Gastroesophageal sphincter (tissue), 3 donors: ENCODE measurements around the gene KLRC2.

Source experiments
- EP300 ChIP-seq: sonication (generic); formaldehyde crosslinking; IDR thresholded peaks from one replicate; pipeline ENCODE4 v1.6.1; 2017; ENCODE audit warnings: antibody characterized with exemption, mild to moderate bottlenecking
- POLR2A ChIP-seq, 2 donors: fragments of 450-650 bp; IDR thresholded peaks; one replicate each; pipeline ENCODE4 v1.6.1; 2017; ENCODE audit warnings: antibody characterized with exemption in 2 of 2, mild to moderate bottlenecking in 2 of 2, moderate library complexity in 1 of 2
- POLR2AphosphoS5 ChIP-seq: sonication (generic); formaldehyde crosslinking; IDR thresholded peaks from one replicate; pipeline ENCODE4 v1.6.1; 2017; ENCODE audit warnings: antibody characterized with exemption
- TF ChIP-seq, protein P1 (sequence below), 4 experiments: fragments of 200-600 bp in 2 of 4; fragments of 450-650 bp in 2 of 4; sonication (generic) in 1 of 4; IDR thresholded peaks; one replicate each; pipeline ENCODE4 v1.5.1; 2017 to 2019; ENCODE audit warnings: antibody characterized with exemption in 4 of 4, mild to moderate bottlenecking in 2 of 4, moderate library complexity in 2 of 4

DNA sequence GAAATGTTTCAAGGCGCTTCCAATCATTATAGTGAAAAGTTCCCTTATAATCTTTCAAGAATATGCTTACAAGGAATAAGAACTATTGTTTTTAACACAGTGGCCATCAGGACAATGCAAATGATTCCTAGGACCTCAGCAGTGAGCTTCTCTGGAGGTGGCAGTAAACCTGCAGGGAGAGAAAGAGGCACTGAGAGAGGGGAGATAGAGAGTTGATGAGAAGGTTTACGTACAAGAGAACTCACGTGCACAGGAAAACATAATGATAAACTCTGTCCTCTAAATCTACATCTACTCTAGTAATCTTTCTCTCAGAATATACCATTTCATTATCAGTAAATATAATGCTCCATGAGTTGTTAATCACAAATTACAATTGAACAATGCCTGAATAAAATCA is 27.0 kb downstream of the KLRC2 start:
- TF ChIP-seq, protein P1, sequence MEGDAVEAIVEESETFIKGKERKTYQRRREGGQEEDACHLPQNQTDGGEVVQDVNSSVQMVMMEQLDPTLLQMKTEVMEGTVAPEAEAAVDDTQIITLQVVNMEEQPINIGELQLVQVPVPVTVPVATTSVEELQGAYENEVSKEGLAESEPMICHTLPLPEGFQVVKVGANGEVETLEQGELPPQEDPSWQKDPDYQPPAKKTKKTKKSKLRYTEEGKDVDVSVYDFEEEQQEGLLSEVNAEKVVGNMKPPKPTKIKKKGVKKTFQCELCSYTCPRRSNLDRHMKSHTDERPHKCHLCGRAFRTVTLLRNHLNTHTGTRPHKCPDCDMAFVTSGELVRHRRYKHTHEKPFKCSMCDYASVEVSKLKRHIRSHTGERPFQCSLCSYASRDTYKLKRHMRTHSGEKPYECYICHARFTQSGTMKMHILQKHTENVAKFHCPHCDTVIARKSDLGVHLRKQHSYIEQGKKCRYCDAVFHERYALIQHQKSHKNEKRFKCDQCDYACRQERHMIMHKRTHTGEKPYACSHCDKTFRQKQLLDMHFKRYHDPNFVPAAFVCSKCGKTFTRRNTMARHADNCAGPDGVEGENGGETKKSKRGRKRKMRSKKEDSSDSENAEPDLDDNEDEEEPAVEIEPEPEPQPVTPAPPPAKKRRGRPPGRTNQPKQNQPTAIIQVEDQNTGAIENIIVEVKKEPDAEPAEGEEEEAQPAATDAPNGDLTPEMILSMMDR (IDR thresholded peaks at IDR 0.05) = no peak
- TF ChIP-seq POLR2A (IDR thresholded peaks at IDR 0.05) (no peak), EP300 (no peak), POLR2AphosphoS5 (no peak)
